GM12891 (cell line): ENCODE results near the gene NSD2.

Experiments
- POLR2A ChIP-seq: IDR thresholded peaks from 2 replicates; pipeline ENCODE4 v1.6.1; 2011; ENCODE audit warnings: low read depth, low read length, control low read depth
- POLR2AphosphoS5 ChIP-seq: IDR thresholded peaks from 2 replicates; pipeline ENCODE4 v1.6.1; 2011; ENCODE audit warnings: low read depth, low read length, control low read depth

DNA sequence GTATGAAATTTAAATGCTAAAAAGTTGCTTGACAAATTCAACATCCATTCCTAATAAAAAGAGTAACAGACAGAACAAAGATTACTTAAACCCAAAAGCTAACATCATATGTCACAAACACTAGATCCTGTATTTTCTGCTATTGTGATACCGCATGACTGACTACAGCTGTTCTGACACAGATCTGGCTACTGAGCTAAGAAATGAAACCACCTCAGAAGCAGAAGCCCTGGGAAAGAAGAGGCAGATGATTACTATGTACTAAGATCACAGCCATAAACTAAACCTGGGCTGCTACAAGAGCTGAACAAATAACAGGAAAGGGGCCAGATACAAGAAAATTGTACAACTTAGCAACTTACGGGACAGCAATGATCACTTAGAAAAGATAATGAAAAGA lies 24.6 kb upstream of the NSD2 start:
- TF ChIP-seq POLR2AphosphoS5, result no peak
- no peak for TF ChIP-seq POLR2A
